GM12878 (cell line): ENCODE measurements around the gene MESD. TPM values are rescaled to one million over a fixed set of nuclear protein-coding genes. Genes with fewer than 3 reads are reported as not detected.

Source experiments
- ATAC-seq: fragments of 200-7000 bp; cut with Tn5 transposase; 3 replicates; pipeline ENCODE4 v1.9.1; 2020; ENCODE audit warnings: mild to moderate bottlenecking, moderate library complexity
- BruUV-seq: library from RNA; stranded (reverse); fragments of 400-500 nt; replicated peaks from 2 replicates; lab custom pipeline; 2021; lab: Mats Ljungman, UMichigan
- CTCF ChIA-PET: fragments of 300-600 bp; sonication (Branson Sonifier 250); formaldehyde crosslinking; extraction: SDS; loops from one replicate; lab custom pipeline; 2021; ENCODE audit warnings: inconsistent platforms; lab: Yijun Ruan, JAX
- POLR2A ChIA-PET: fragments of 350-600 bp; formaldehyde crosslinking; extraction: SDS; loops from one replicate; lab custom pipeline; 2021; ENCODE audit warnings: inconsistent platforms; lab: Charles Lee
- RAD21 ChIA-PET: fragments of 300-600 bp; sonication (Branson Sonifier 250); formaldehyde crosslinking; loops from one replicate; lab custom pipeline; 2023; ENCODE audit warnings: antibody characterized with exemption; ENCODE audit not compliant: unreplicated experiment; lab: Charles Lee
- SMC1A ChIA-PET: fragments of 300-600 bp; sonication (Branson Sonifier 250); formaldehyde crosslinking; loops from one replicate; lab custom pipeline; 2023; ENCODE audit not compliant: unreplicated experiment, uncharacterized antibody; lab: Charles Lee
- DNase-seq: peaks from one replicate; pipeline ENCODE4 v3.0.0-alpha.2; 2011; ENCODE audit warnings: low read depth, low spot score
- FAIRE-seq: peaks from 3 replicates; lab custom pipeline; 2011; peaks lifted over from hg19 to GRCh38; lab: Jason Lieb, UNC
- H2AFZ ChIP-seq: 2 replicates; pipeline ENCODE4 v1.6.0; 2011; ENCODE audit warnings: low read depth, low read length, control low read depth; ENCODE audit not compliant: control insufficient read depth
- H3K27ac ChIP-seq: 2 replicates; pipeline ENCODE4 v1.5.1; 2011; ENCODE audit warnings: control low read depth; ENCODE audit not compliant: control insufficient read depth, insufficient read depth
- H3K27me3 ChIP-seq, 2 experiments: replicated peaks in 1 of 2; 2 replicates each; pipeline versions ENCODE4 v1.6.0 to v1.6.1; 2011; ENCODE audit warnings: low read length in 1 of 2; ENCODE audit not compliant: control insufficient read depth in 2 of 2, insufficient read depth in 2 of 2
- H3K36me3 ChIP-seq, 2 experiments: 2 replicates each; pipeline ENCODE4 v1.5.1; 2011; ENCODE audit warnings: low read length in 1 of 2; ENCODE audit not compliant: control insufficient read depth in 2 of 2, insufficient read depth in 2 of 2
- H3K4me1 ChIP-seq: 2 replicates; pipeline ENCODE4 v1.6.1; 2011; ENCODE audit warnings: mild to moderate bottlenecking, low read length, moderate library complexity, mixed read lengths; ENCODE audit not compliant: control insufficient read depth, insufficient read depth
- H3K4me2 ChIP-seq: 2 replicates; pipeline ENCODE4 v1.6.0; 2011; ENCODE audit warnings: control low read depth; ENCODE audit not compliant: control insufficient read depth, insufficient read depth
- H3K4me3 ChIP-seq: fragments of 200-600 bp; sonication (generic); 2 replicates; pipeline ENCODE4 v1.5.1; 2016
- H3K79me2 ChIP-seq: 2 replicates; pipeline ENCODE4 v1.6.0; 2011; ENCODE audit warnings: low read length; ENCODE audit not compliant: control insufficient read depth, insufficient read depth
- H3K9ac ChIP-seq: 2 replicates; pipeline ENCODE4 v1.8.0; 2011; ENCODE audit warnings: low read length, control low read depth, mixed read lengths; ENCODE audit not compliant: control insufficient read depth, insufficient read depth
- H3K9me3 ChIP-seq: replicated peaks from 3 replicates; pipeline ENCODE4 v1.5.1; 2011; ENCODE audit warnings: mild to moderate bottlenecking, low read length; ENCODE audit not compliant: control insufficient read depth, insufficient read depth
- H4K20me1 ChIP-seq: 2 replicates; pipeline ENCODE4 v1.6.0; 2011; ENCODE audit not compliant: control insufficient read depth, insufficient read depth
- CBFB ChIP-seq: IDR thresholded peaks from 2 replicates; pipeline ENCODE4 v1.6.1; 2016; ENCODE audit warnings: antibody characterized with exemption, low read depth
- HDAC2 ChIP-seq: fragments of 200-600 bp; sonication (generic); IDR thresholded peaks from 2 replicates; pipeline ENCODE4 v1.6.1; 2017
- IKZF2 ChIP-seq, 2 experiments: fragments of 450-650 bp; IDR thresholded peaks; 2 replicates each; pipeline ENCODE4 v1.6.1; 2017; ENCODE audit warnings: mild to moderate bottlenecking in 2 of 2, moderate library complexity in 2 of 2
- NBN ChIP-seq: fragments of 450-650 bp; IDR thresholded peaks from 2 replicates; pipeline ENCODE4 v1.6.1; 2016
- POLR2A ChIP-seq: IDR thresholded peaks from 2 replicates; pipeline ENCODE4 v1.6.1; 2011; ENCODE audit warnings: low read depth, mild to moderate bottlenecking, low read length
- STAT1 ChIP-seq: fragments of 450-650 bp; conservative IDR thresholded peaks from 2 replicates; pipeline ENCODE4 v1.6.1; 2014; ENCODE audit warnings: antibody characterized with exemption, mild to moderate bottlenecking
- ZNF622 ChIP-seq: fragments of 450-650 bp; IDR thresholded peaks from 2 replicates; pipeline ENCODE4 v1.6.1; 2017; ENCODE audit warnings: mild to moderate bottlenecking, inconsistent platforms
- ZNF687 ChIP-seq: fragments of 450-650 bp; IDR thresholded peaks from 2 replicates; pipeline ENCODE4 v1.6.1; 2017; ENCODE audit warnings: mild to moderate bottlenecking, moderate library complexity
- WGBS: methylation state at CpG from one replicate; pipeline ENCODE4 v1.1.6; 2016; ENCODE audit warnings: low lambda C conversion rate; ENCODE audit not compliant: insufficient replicate concordance, insufficient coverage; ENCODE audit errors: missing lambda C conversion rate; 5-methylcytosine and 5-hydroxymethylcytosine counted together
- in situ Hi-C: fragments of 300-500 bp; cut with MboI; formaldehyde crosslinking; loops from 9 replicates; pipeline ENCODE4 v1.14.3; 2018; ENCODE audit warnings: mixed read lengths
- intact Hi-C: fragments of 100-400 bp; cut with micrococcal nuclease; formaldehyde crosslinking; loops from one replicate; pipeline ENCODE4 v1.14.2; 2022; ENCODE audit not compliant: unreplicated experiment
- polyA plus RNA-seq, 11 experiments: library from polyadenylated mRNA; depleted of rRNA in 4 of 11; unstranded in 6 of 11; stranded (reverse) in 5 of 11; fragments of >200 nt; fragmentation: Nextera tagmentation in 4 of 11; fragmentation: Illumina TruSeq in 1 of 11; extraction: Ambion mirVana in 4 of 11; extraction: Trizol in 1 of 11; gene quantifications; 1 replicate in 1 of 11; 2 replicates in 10 of 11; pipeline versions ENCODE4 v1.2.1 to v1.2.3, GENCODE V29; 2011 to 2016; ENCODE audit warnings: inconsistent platforms in 2 of 11, missing spikeins in 2 of 11, low read depth in 1 of 11
- total RNA-seq, 4 experiments: library from RNA; depleted of rRNA in 3 of 4; stranded (reverse); fragments of >200 nt in 3 of 4; fragmentation: Illumina TruSeq in 1 of 4; extraction: Trizol in 1 of 4; gene quantifications; 2 replicates each; pipeline versions ENCODE4 v1.2.1 to v1.2.3, GENCODE V29; 2013 to 2021

MESD gene
- total and polyA plus RNA-seq, 10 of the 15 experiments (the other 5 are each of a cell fraction or from before 2014, with no cell fraction given): 10.2 to 39.8 (median 20.9) TPM

GRCh38 chr15:80934761-80935221, 54.8 kb downstream of the MESD start:
- SMC1A ChIA-PET: interaction anchor here (0.8 kb wide), 1 partner anchor 35 kb away, joined by 3 read pairs; no protein-coding TSS in a partner anchor
- BruUV-seq: no TSS peak
- Histone ChIP-seq H3K27ac (no peak overlapping the region), H3K4me3 (no peak overlapping the region), H3K4me2 (no peak overlapping the region), H4K20me1 (no peaks in the 10 kb centered on the region), H3K36me3 (no peaks in the 10 kb centered on the region), H3K9ac (no peak overlapping the region), H3K27me3 (no peaks in the 10 kb centered on the region; a peak in 1 of 4 replicates), H3K9me3 (no peaks in the 10 kb centered on the region), H3K4me1 (no peaks in the 10 kb centered on the region), H2AFZ (no peak overlapping the region), H3K79me2 (no peaks in the 10 kb centered on the region)
- WGBS: 86% methylated on average over 3 of the region's 3 CpGs
- POLR2A ChIA-PET: no interaction called here
- no peak for FAIRE-seq
- no peak for DNase-seq
- in situ Hi-C loops (no loop called here), intact Hi-C loops (no loop called here)
- TF ChIP-seq STAT1 (no peak), ZNF687 (no peak), NBN (no peak), CBFB (no peak), IKZF2 (IDR thresholded peaks at IDR 0.05) (no peak), POLR2A (no peak), ZNF622 (no peak), HDAC2 (no peak)
- CTCF ChIA-PET: interaction anchor here (1.0 to 1.2 kb wide), 2 partner anchors 35 to 331 kb away, joined by 3 to 6 read pairs; no protein-coding TSS in a partner anchor
- RAD21 ChIA-PET: no interaction called here
- ATAC-seq: no peak
